Endodermal cell (in vitro differentiated cells): ENCODE data around the gene STK17B. TPM values are rescaled to one million over a fixed set of nuclear protein-coding genes. Genes with fewer than 3 reads are reported as not detected.

Source experiments
- DNase-seq: peaks from one replicate; pipeline ENCODE4 v3.0.0-alpha.2; 2017
- H3K27ac ChIP-seq: 2 replicates; pipeline ENCODE4 v1.5.1; 2013; ENCODE audit warnings: mild to moderate bottlenecking, low read depth, low read length, moderate library complexity
- H3K27me3 ChIP-seq: 2 replicates; pipeline ENCODE4 v1.6.1; 2013; ENCODE audit warnings: mild to moderate bottlenecking, low read length, moderate library complexity; ENCODE audit not compliant: insufficient read depth, control insufficient read depth, poor library complexity, severe bottlenecking
- H3K36me3 ChIP-seq: 2 replicates; pipeline ENCODE4 v1.7.0; 2013; ENCODE audit warnings: mild to moderate bottlenecking, low read length, moderate library complexity; ENCODE audit not compliant: control insufficient read depth, insufficient read depth
- H3K4me1 ChIP-seq: one replicate; pipeline ENCODE4 v1.7.0; 2013; ENCODE audit warnings: low read length; ENCODE audit not compliant: control insufficient read depth, insufficient read depth
- H3K4me3 ChIP-seq: 2 replicates; pipeline ENCODE4 v1.5.1; 2013; ENCODE audit warnings: mild to moderate bottlenecking, low read length, moderate library complexity
- H3K9ac ChIP-seq: 2 replicates; pipeline ENCODE4 v1.6.1; 2013; ENCODE audit warnings: mild to moderate bottlenecking, low read length, moderate library complexity; ENCODE audit not compliant: poor library complexity, severe bottlenecking; ENCODE audit errors: extremely low read depth
- H3K9me3 ChIP-seq: 2 replicates; pipeline ENCODE4 v1.6.1; 2013; ENCODE audit warnings: mild to moderate bottlenecking, low read length, moderate library complexity; ENCODE audit not compliant: control insufficient read depth
- H3K27ac Mint-ChIP-seq: 2 replicates; pipeline ENCODE4 v1.8.0; 2020; ENCODE audit warnings: mixed read lengths
- H3K27me3 Mint-ChIP-seq: 2 replicates; pipeline ENCODE4 v1.8.0; 2021; ENCODE audit warnings: mild to moderate bottlenecking, mixed read lengths; ENCODE audit not compliant: insufficient read depth
- H3K36me3 Mint-ChIP-seq: 2 replicates; pipeline ENCODE4 v1.8.0; 2020; ENCODE audit warnings: low read depth, mixed read lengths
- H3K4me1 Mint-ChIP-seq: 2 replicates; pipeline ENCODE4 v1.8.0; 2020; ENCODE audit warnings: mixed read lengths
- H3K4me3 Mint-ChIP-seq: 2 replicates; pipeline ENCODE4 v1.8.0; 2020; ENCODE audit warnings: mild to moderate bottlenecking, moderate library complexity, mixed read lengths
- H3K9me3 Mint-ChIP-seq: 2 replicates; pipeline ENCODE4 v1.8.0; 2020; ENCODE audit warnings: mild to moderate bottlenecking, mixed read lengths
- WGBS, 2 experiments: methylation state at CpG; one replicate each; pipeline versions ENCODE4 v1.1.5 to v1.1.7; 2013; ENCODE audit warnings: missing lambda C conversion rate in 2 of 2, mixed read lengths in 1 of 2; ENCODE audit not compliant: insufficient coverage in 1 of 2, insufficient read length in 1 of 2; 5-methylcytosine and 5-hydroxymethylcytosine counted together
- total RNA-seq, 2 donors: library from RNA; stranded (reverse); fragmentation: NEBNext Ultra II Directional in 1 of 2; extraction: Animal tissue kit (Norgen Biotek cat#: 25700) in 1 of 2; gene quantifications; 2 replicates in 1 of 2; 3 replicates in 1 of 2; pipeline ENCODE4 v1.2.1, GENCODE V29; 2021
- TF ChIP-seq, protein P1 (sequence below): fragments of 200-600 bp; sonication (generic); conservative IDR thresholded peaks from 2 replicates; pipeline ENCODE4 v1.5.0; 2021; ENCODE audit warnings: antibody characterized with exemption, mild to moderate bottlenecking

STK17B gene
- total RNA-seq, 2 donors from 2014 or later = 6.2 to 10.8 TPM

GRCh38 chr2:196183172-196183473 lies 11.7 kb upstream of the STK17B start:
- WGBS, 2 experiments = 89 to 94% methylated on average over 2 to 3 of the region's 3 CpGs
- Histone ChIP-seq H3K27ac (no peak overlapping the region), H3K9ac (no peak overlapping the region), H3K4me1 (no peaks in the 10 kb centered on the region), H3K9me3 (no peaks in the 10 kb centered on the region), H3K27me3 (no peaks in the 10 kb centered on the region), H3K4me3 (no peak overlapping the region), H3K36me3 (no peaks in the 10 kb centered on the region)
- Mint-ChIP-seq H3K9me3 (no peaks in the 10 kb centered on the region), H3K4me3 (no peak overlapping the region), H3K4me1 (no peaks in the 10 kb centered on the region), H3K27ac (no peak overlapping the region), H3K36me3 (no peaks in the 10 kb centered on the region), H3K27me3 (no peaks in the 10 kb centered on the region)
- TF ChIP-seq, protein P1, sequence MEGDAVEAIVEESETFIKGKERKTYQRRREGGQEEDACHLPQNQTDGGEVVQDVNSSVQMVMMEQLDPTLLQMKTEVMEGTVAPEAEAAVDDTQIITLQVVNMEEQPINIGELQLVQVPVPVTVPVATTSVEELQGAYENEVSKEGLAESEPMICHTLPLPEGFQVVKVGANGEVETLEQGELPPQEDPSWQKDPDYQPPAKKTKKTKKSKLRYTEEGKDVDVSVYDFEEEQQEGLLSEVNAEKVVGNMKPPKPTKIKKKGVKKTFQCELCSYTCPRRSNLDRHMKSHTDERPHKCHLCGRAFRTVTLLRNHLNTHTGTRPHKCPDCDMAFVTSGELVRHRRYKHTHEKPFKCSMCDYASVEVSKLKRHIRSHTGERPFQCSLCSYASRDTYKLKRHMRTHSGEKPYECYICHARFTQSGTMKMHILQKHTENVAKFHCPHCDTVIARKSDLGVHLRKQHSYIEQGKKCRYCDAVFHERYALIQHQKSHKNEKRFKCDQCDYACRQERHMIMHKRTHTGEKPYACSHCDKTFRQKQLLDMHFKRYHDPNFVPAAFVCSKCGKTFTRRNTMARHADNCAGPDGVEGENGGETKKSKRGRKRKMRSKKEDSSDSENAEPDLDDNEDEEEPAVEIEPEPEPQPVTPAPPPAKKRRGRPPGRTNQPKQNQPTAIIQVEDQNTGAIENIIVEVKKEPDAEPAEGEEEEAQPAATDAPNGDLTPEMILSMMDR = no peak
- DNase-seq = no peak

GRCh38 chr2:196182439-196183171 lies 11.2 kb upstream of the STK17B start:
- TF ChIP-seq, protein P1 = no peak
- no peaks in the 10 kb centered on the region for H3K36me3 ChIP-seq
- 95 to 100% methylated on average over 1 to 4 of the region's 4 CpGs for WGBS, 2 experiments
- H3K4me1 ChIP-seq = no peaks in the 10 kb centered on the region
- H3K9me3 ChIP-seq = no peaks in the 10 kb centered on the region
- no peak overlapping the region for H3K4me3 ChIP-seq
- H3K27ac Mint-ChIP-seq = no peak overlapping the region
- H3K36me3 Mint-ChIP-seq = no peaks in the 10 kb centered on the region
- no peak overlapping the region for H3K9ac ChIP-seq
- DNase-seq = no peak
- no peaks in the 10 kb centered on the region for H3K4me1 Mint-ChIP-seq
- no peak overlapping the region for H3K4me3 Mint-ChIP-seq
- no peak overlapping the region for H3K27ac ChIP-seq
- H3K27me3 ChIP-seq = no peaks in the 10 kb centered on the region
- H3K9me3 Mint-ChIP-seq = no peaks in the 10 kb centered on the region
- H3K27me3 Mint-ChIP-seq = no peaks in the 10 kb centered on the region

GRCh38 chr2:196181484-196181883 lies 10.1 kb upstream of the STK17B start:
- Mint-ChIP-seq H3K4me1 (no peaks in the 10 kb centered on the region), H3K9me3 (no peaks in the 10 kb centered on the region), H3K27ac (no peak overlapping the region), H3K27me3 (no peaks in the 10 kb centered on the region), H3K36me3 (no peaks in the 10 kb centered on the region), H3K4me3 (no peak overlapping the region)
- Histone ChIP-seq H3K9ac (no peak overlapping the region), H3K4me1 (no peaks in the 10 kb centered on the region), H3K9me3 (no peaks in the 10 kb centered on the region), H3K36me3 (no peaks in the 10 kb centered on the region), H3K27ac (no peak overlapping the region), H3K27me3 (no peaks in the 10 kb centered on the region), H3K4me3 (no peak overlapping the region)
- 90 to 93% methylated on average over 1 to 3 of the region's 3 CpGs for WGBS, 2 experiments
- TF ChIP-seq, protein P1 = no peak
- no peak for DNase-seq
